Esophagus muscularis mucosa (tissue), 3 donors: Measurements from ENCODE around the gene MREG.

Source experiments
- POLR2A ChIP-seq: fragments of 450-650 bp; IDR thresholded peaks from one replicate; pipeline ENCODE4 v1.6.1; 2017; ENCODE audit warnings: antibody characterized with exemption, moderate library complexity, mild to moderate bottlenecking, low read depth
- POLR2AphosphoS5 ChIP-seq, 2 donors: sonication (generic); formaldehyde crosslinking; IDR thresholded peaks; one replicate each; pipeline ENCODE4 v1.6.1; 2017; ENCODE audit warnings: antibody characterized with exemption in 2 of 2
- TF ChIP-seq, protein P1 (sequence below), 3 experiments: fragments of 200-600 bp in 2 of 3; fragments of 450-650 bp in 1 of 3; sonication (generic) in 2 of 3; IDR thresholded peaks; one replicate each; pipeline ENCODE4 v1.5.1; 2017 to 2019; ENCODE audit warnings: antibody characterized with exemption in 3 of 3, mild to moderate bottlenecking in 2 of 3, moderate library complexity in 1 of 3

DNA sequence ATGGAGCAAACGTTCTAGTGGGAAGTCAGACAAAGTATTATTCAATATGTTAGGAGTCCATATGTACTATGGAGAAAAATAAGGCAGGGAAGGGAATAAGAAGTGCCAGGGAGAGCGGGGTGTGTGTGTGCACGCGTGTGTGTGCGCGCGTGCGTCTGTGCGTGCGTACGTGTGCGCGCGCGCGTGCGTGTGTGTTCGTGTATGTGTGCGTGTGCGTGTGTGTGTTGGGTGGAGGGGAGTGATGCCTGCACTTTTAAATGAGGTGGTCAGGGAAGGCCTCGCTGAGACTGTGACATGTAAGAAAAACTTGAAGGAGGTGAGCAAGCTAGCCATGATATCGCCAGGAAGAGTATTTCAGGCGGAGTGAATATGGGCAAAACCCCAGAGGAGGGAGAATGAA, 1.6 kb upstream of the MREG start:
- TF ChIP-seq POLR2A (no peak), POLR2AphosphoS5 (IDR thresholded peaks at IDR 0.05) (no peak)
- TF ChIP-seq, protein P1, sequence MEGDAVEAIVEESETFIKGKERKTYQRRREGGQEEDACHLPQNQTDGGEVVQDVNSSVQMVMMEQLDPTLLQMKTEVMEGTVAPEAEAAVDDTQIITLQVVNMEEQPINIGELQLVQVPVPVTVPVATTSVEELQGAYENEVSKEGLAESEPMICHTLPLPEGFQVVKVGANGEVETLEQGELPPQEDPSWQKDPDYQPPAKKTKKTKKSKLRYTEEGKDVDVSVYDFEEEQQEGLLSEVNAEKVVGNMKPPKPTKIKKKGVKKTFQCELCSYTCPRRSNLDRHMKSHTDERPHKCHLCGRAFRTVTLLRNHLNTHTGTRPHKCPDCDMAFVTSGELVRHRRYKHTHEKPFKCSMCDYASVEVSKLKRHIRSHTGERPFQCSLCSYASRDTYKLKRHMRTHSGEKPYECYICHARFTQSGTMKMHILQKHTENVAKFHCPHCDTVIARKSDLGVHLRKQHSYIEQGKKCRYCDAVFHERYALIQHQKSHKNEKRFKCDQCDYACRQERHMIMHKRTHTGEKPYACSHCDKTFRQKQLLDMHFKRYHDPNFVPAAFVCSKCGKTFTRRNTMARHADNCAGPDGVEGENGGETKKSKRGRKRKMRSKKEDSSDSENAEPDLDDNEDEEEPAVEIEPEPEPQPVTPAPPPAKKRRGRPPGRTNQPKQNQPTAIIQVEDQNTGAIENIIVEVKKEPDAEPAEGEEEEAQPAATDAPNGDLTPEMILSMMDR (IDR thresholded peaks at IDR 0.05): no peak
